Loucy (cell line): ENCODE measurements around the gene KLF3.
A peak's percentile ranks its signal among the peaks of the same experiment; 100 is the strongest.

ENCODE experiments used
- H2AFZ ChIP-seq: fragments of 200-600 bp; sonication (generic); 2 replicates; pipeline ENCODE4 v1.6.0; 2016; ENCODE audit warnings: antibody characterized with exemption, mild to moderate bottlenecking, low read length, moderate library complexity
- H3F3A ChIP-seq: fragments of 200-600 bp; 2 replicates; pipeline ENCODE4 v1.6.0; 2016; ENCODE audit warnings: antibody characterized with exemption, low read depth, mild to moderate bottlenecking
- H3K27me3 ChIP-seq: fragments of 200-600 bp; sonication (generic); 2 replicates; pipeline ENCODE4 v1.6.1; 2014; ENCODE audit warnings: low read length, mild to moderate bottlenecking; ENCODE audit not compliant: insufficient read depth, poor library complexity, severe bottlenecking
- H3K36me3 ChIP-seq: fragments of 200-600 bp; sonication (generic); 2 replicates; pipeline ENCODE4 v1.6.1; 2016; ENCODE audit warnings: low read length; ENCODE audit not compliant: insufficient read depth
- H3K4me1 ChIP-seq: fragments of 200-600 bp; sonication (generic); 2 replicates; pipeline ENCODE4 v1.5.1; 2014; ENCODE audit warnings: low read length, mild to moderate bottlenecking; ENCODE audit not compliant: insufficient read depth, poor library complexity, severe bottlenecking
- H3K4me2 ChIP-seq: fragments of 200-600 bp; sonication (generic); 2 replicates; pipeline ENCODE4 v1.6.0; 2014; ENCODE audit warnings: antibody characterized with exemption, low read length, low read depth, mild to moderate bottlenecking; ENCODE audit not compliant: poor library complexity, severe bottlenecking
- H3K4me3 ChIP-seq: fragments of 200-600 bp; sonication (generic); 2 replicates; pipeline ENCODE4 v1.5.1; 2014; ENCODE audit warnings: low read length, mild to moderate bottlenecking, mixed read lengths; ENCODE audit not compliant: poor library complexity, severe bottlenecking
- H3K79me2 ChIP-seq: fragments of 200-600 bp; sonication (generic); 2 replicates; pipeline ENCODE4 v1.6.1; 2014; ENCODE audit warnings: low read length; ENCODE audit not compliant: insufficient read depth
- H3K9ac ChIP-seq: fragments of 200-600 bp; sonication (generic); 2 replicates; pipeline ENCODE4 v1.6.0; 2014; ENCODE audit warnings: mild to moderate bottlenecking, low read depth, low read length, moderate library complexity; ENCODE audit not compliant: poor library complexity, severe bottlenecking
- H3K9me2 ChIP-seq: fragments of 200-600 bp; sonication (generic); replicated peaks from 2 replicates; pipeline ENCODE4 v1.6.1; 2016; ENCODE audit warnings: low read depth, low read length, mixed read lengths
- H3K9me3 ChIP-seq: fragments of 200-600 bp; sonication (generic); 2 replicates; pipeline ENCODE4 v1.6.1; 2014; ENCODE audit warnings: mild to moderate bottlenecking, antibody characterized with exemption, low read length, low read depth; ENCODE audit not compliant: insufficient read depth
- H4K20me1 ChIP-seq: fragments of 200-600 bp; sonication (generic); 2 replicates; pipeline ENCODE4 v1.6.0; 2014; ENCODE audit warnings: antibody characterized with exemption, low read length, mild to moderate bottlenecking; ENCODE audit not compliant: insufficient read depth, poor library complexity, severe bottlenecking
- EZH2phosphoT487 ChIP-seq: fragments of 200-600 bp; IDR thresholded peaks from 2 replicates; pipeline ENCODE4 v1.6.1; 2018; ENCODE audit warnings: antibody characterized with exemption, mild to moderate bottlenecking, moderate library complexity, borderline replicate concordance
- TF ChIP-seq, protein P1 (sequence below): fragments of 200-600 bp; sonication (generic); conservative IDR thresholded peaks from 2 replicates; pipeline ENCODE4 v1.5.1; 2014; ENCODE audit warnings: mild to moderate bottlenecking, antibody characterized with exemption, low read length

KLF3 gene

DNA sequence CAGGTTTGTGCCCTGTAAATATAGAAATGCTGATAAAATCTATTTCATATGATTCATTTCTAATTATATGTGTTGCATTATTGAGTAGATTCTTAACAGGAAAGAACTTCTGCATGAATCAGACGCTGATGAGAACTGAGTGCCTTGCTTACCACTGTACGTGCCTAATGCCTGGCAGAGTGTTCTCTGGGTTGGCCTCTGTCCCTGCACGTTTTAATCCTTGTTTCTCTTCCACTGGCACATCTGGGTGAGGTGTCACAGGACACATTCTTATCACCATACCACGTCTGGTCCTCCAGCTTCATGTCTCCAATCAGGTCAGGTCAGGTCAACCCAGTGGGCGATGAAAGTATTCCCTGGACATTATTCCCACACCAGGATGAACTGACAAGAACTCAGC lies 53.6 kb downstream of the KLF3 start:
- no peaks in the 10 kb centered on the region for H3K9me3 ChIP-seq
- no peaks in the 10 kb centered on the region for H3K36me3 ChIP-seq
- H3K4me2 ChIP-seq, result no peak overlapping the region
- no peaks in the 10 kb centered on the region for H3K4me1 ChIP-seq
- H3F3A ChIP-seq, result no peaks in the 10 kb centered on the region
- TF ChIP-seq EZH2phosphoT487, result no peak
- TF ChIP-seq, protein P1, sequence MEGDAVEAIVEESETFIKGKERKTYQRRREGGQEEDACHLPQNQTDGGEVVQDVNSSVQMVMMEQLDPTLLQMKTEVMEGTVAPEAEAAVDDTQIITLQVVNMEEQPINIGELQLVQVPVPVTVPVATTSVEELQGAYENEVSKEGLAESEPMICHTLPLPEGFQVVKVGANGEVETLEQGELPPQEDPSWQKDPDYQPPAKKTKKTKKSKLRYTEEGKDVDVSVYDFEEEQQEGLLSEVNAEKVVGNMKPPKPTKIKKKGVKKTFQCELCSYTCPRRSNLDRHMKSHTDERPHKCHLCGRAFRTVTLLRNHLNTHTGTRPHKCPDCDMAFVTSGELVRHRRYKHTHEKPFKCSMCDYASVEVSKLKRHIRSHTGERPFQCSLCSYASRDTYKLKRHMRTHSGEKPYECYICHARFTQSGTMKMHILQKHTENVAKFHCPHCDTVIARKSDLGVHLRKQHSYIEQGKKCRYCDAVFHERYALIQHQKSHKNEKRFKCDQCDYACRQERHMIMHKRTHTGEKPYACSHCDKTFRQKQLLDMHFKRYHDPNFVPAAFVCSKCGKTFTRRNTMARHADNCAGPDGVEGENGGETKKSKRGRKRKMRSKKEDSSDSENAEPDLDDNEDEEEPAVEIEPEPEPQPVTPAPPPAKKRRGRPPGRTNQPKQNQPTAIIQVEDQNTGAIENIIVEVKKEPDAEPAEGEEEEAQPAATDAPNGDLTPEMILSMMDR, result no peak
- H3K79me2 ChIP-seq, result no peaks in the 10 kb centered on the region
- no peak overlapping the region for H3K9ac ChIP-seq
- H2AFZ ChIP-seq, result no peak overlapping the region; the same call in 1 of the 2 replicates
- no peaks in the 10 kb centered on the region for H3K27me3 ChIP-seq
- H3K9me2 ChIP-seq, result no peaks in the 10 kb centered on the region
- no peaks in the 10 kb centered on the region for H4K20me1 ChIP-seq
- no peak overlapping the region for H3K4me3 ChIP-seq

DNA sequence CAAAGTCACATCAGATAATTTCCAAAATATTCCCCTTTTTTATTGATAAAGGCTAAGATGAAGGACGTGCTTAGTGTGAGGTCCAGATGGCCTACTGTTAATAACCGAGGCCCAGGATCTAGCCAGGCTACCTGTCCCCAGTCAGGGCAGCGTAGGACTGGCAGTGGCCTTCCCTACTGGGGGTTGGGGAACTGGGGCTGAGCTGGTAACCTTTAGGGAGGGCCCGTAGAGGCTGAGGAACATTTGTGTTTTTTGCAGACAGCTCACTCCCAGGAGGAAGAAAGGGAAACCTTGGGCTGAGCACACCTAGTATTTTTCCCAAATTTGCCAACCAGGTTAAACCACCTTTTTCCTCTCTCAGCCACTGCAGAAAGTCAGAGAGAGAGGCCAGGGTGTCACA lies 59.1 kb downstream of the KLF3 start:
- Histone ChIP-seq H3K36me3 (no peaks in the 10 kb centered on the region), H3K4me1 (peaks cover 8% of the 10 kb centered on the region), H3K27me3 (no peaks in the 10 kb centered on the region), H3K9ac (no peak overlapping the region), H4K20me1 (no peaks in the 10 kb centered on the region), H3K9me3 (no peaks in the 10 kb centered on the region), H2AFZ (no peak overlapping the region), H3K9me2 (no peaks in the 10 kb centered on the region), H3K79me2 (no peaks in the 10 kb centered on the region), H3K4me3 (no peak overlapping the region), H3K4me2 (no peak overlapping the region), H3F3A (no peaks in the 10 kb centered on the region)
- no peak for TF ChIP-seq EZH2phosphoT487
- TF ChIP-seq, protein P1, result no peak

DNA sequence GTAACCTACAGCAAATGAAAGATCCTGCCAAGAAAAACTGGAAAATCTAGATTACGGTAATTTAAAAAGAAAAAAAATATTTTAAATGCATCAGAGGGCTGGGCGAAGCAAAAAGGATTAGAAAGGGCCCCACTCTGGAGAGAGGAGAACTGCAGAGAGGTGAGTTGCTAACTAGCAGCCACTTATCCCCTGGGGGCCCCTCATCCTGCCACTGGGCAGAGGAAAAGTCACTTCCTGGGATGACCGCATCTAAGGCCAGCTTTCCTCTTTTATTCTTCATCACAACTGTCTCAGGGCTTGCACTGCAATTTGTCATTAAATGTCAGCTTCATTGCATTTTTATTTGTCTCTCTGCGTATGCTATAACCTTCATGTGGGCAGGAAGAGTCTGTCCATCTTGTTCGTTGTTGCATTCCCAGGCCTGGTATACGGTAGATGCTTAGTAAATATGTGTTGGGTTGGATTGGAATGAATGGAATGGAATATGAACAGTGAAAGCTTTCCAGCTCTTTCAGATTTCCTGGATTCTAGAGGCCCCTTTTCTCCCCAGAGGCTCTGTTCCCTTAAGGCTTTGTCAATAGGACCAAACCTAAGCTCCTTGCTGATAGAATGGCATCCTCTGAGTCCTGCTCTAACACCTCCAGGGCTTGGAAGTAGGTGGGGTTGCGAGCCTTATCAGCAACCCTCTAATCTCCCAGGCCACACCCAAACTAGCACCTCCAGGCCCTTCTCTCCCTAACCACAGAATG lies 59.9 kb downstream of the KLF3 start:
- Histone ChIP-seq H3K4me3 (no peak overlapping the region), H3F3A (no peaks in the 10 kb centered on the region), H3K9me3 (no peaks in the 10 kb centered on the region), H3K36me3 (no peaks in the 10 kb centered on the region), H4K20me1 (no peaks in the 10 kb centered on the region), H3K9me2 (no peaks in the 10 kb centered on the region), H3K4me2 (peak overlapping the region; percentile 18), H3K9ac (no peak overlapping the region), H3K4me1 (peaks cover 8% of the 10 kb centered on the region), H2AFZ (no peak overlapping the region), H3K79me2 (no peaks in the 10 kb centered on the region), H3K27me3 (no peaks in the 10 kb centered on the region)
- no peak for TF ChIP-seq EZH2phosphoT487

DNA sequence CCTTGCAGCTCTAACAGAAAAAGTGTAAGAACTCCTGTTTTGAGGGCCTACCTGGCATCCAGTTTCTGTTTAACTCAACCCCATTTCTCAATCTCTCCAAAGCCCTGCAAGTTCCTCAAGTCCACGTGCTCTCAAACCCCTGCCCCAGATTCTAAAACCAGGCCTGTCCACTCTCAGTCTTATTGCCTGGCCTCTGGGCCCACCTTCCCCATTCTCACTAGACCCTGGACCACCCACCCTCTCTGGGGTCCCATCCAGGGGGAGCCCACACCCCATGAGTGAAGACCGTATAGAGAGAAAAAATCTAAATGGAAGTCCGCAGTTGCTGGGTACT lies 60.4 kb downstream of the KLF3 start:
- no peaks in the 10 kb centered on the region for H3K27me3 ChIP-seq
- TF ChIP-seq, protein P1, result no peak
- no peak for TF ChIP-seq EZH2phosphoT487
- H3K4me3 ChIP-seq, result no peak overlapping the region
- H4K20me1 ChIP-seq, result no peaks in the 10 kb centered on the region
- no peak overlapping the region for H3K9ac ChIP-seq
- peaks cover 8% of the 10 kb centered on the region for H3K4me1 ChIP-seq
- no peak overlapping the region for H2AFZ ChIP-seq
- H3K9me3 ChIP-seq, result no peaks in the 10 kb centered on the region
- H3K4me2 ChIP-seq, result peak overlapping the region; percentile 18
- H3K79me2 ChIP-seq, result no peaks in the 10 kb centered on the region
- H3K9me2 ChIP-seq, result no peaks in the 10 kb centered on the region
- no peaks in the 10 kb centered on the region for H3K36me3 ChIP-seq
- no peaks in the 10 kb centered on the region for H3F3A ChIP-seq
